ENCODE results near the gene NKX1-1. TPM values are rescaled to one million over a fixed set of nuclear protein-coding genes. Genes with fewer than 3 reads are reported as not detected.
A peak's percentile ranks its signal among the peaks of the same experiment; 100 is the strongest.

The NKX1-1 gene
- polyA plus RNA-seq, 2 of the 4 experiments (the other 2 are of a cell fraction), result not detected

- Histone ChIP-seq H3K4me3 (no peak overlapping the region), H3K27ac (no peak overlapping the region), H3K4me2 (no peak overlapping the region), H3K9me3 (no peaks in the 10 kb centered on the region; the same call in 1 of the 3 replicates), H3K4me1 (no peaks in the 10 kb centered on the region)
- DNase-seq (ENCODE audit: low read depth in 1 of 2, low spot score in 1 of 2), result no peak
- FAIRE-seq, result no peak
- CTCF ChIA-PET, result no interaction called here
- POLR2A ChIA-PET, result no interaction called here
- ATAC-seq, result no peak
- TF ChIP-seq ZFP36 (IDR thresholded peaks at IDR 0.05; ENCODE audit: borderline replicate concordance, partially characterized antibody) (no peak), HOXB5 (CRISPR knock-in tag; IDR thresholded peaks at IDR 0.05) (no peak), BHLHE40 (IDR thresholded peaks at IDR 0.05; ENCODE audit: low read depth, low read length) (no peak), RCOR1 (IDR thresholded peaks at IDR 0.05; ENCODE audit: low read depth, low read length) (no peak), SMC3 (IDR thresholded peaks at IDR 0.05) (no peak), MYC (IDR thresholded peaks at IDR 0.05; ENCODE audit: borderline replicate concordance, low read length) (no peak), JUNB (IDR thresholded peaks at IDR 0.05) (no peak), POLR2AphosphoS2 (conservative IDR thresholded peaks at IDR 0.05; ENCODE audit: low read length) (no peak), NFE2L2 (conservative IDR thresholded peaks at IDR 0.05; ENCODE audit: low read length) (no peak), CBX2 (IDR thresholded peaks at IDR 0.05; ENCODE audit: borderline replicate concordance, low read depth) (no peak), MAFK (IDR thresholded peaks at IDR 0.05; ENCODE audit: partially characterized antibody) (no peak), GATA3 (IDR thresholded peaks at IDR 0.05; ENCODE audit: borderline replicate concordance) (no peak)
- TF ChIP-seq, protein P1, sequence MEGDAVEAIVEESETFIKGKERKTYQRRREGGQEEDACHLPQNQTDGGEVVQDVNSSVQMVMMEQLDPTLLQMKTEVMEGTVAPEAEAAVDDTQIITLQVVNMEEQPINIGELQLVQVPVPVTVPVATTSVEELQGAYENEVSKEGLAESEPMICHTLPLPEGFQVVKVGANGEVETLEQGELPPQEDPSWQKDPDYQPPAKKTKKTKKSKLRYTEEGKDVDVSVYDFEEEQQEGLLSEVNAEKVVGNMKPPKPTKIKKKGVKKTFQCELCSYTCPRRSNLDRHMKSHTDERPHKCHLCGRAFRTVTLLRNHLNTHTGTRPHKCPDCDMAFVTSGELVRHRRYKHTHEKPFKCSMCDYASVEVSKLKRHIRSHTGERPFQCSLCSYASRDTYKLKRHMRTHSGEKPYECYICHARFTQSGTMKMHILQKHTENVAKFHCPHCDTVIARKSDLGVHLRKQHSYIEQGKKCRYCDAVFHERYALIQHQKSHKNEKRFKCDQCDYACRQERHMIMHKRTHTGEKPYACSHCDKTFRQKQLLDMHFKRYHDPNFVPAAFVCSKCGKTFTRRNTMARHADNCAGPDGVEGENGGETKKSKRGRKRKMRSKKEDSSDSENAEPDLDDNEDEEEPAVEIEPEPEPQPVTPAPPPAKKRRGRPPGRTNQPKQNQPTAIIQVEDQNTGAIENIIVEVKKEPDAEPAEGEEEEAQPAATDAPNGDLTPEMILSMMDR (IDR thresholded peaks at IDR 0.05), result no peak
- 35% methylated on average over 7 of the region's 24 CpGs for WGBS (ENCODE audit: missing lambda C conversion rate)
Measured at GRCh38 chr4:1402021-1402515, 4.2 kb downstream of the NKX1-1 start.

DNA sequence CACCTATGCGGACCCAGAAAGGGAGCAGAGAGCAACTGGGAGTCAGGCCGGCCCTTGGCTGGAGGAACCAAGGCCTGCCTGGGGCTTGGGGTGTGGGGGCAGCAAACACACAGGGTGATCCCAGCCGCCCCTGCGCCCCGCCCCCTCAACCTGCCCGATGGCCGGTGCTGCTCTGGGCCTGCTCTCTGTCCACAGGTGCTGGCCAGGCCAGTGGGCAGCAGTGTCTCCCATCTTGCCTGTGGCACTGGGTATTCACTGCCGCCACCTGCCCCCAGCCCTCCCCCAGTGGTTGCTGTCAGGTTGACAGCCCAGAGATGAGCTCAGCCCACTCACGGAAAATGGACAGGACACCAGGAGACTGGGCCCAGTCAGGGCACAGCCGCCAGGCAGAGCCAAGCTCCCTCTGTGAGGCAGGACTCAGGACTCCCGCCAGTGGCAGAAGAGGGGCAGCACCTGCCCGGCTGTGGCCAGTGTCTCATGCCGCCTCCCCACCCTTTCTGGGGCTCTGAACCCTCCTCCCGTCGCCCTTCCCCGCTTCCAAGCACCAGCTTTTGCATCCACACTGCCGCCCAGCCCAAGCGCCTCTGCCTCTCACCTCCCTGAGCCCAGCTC is 4.7 kb downstream of the NKX1-1 start:
- TF ChIP-seq KDM5A (IDR thresholded peaks at IDR 0.05) (no peak), HOXB13 (CRISPR knock-in tag; IDR thresholded peaks at IDR 0.05; ENCODE audit: low read depth) (no peak), CHD4 (IDR thresholded peaks at IDR 0.05; ENCODE audit: borderline replicate concordance) (no peak), EHMT2 (IDR thresholded peaks at IDR 0.05; ENCODE audit: low read depth) (no peak), EP300 (IDR thresholded peaks at IDR 0.05) (no peak), PHF8 (IDR thresholded peaks at IDR 0.05; ENCODE audit: borderline replicate concordance, low read depth) (no peak), TP53 (CRISPR knock-in tag; IDR thresholded peaks at IDR 0.05) (no peak), CBX8 (IDR thresholded peaks at IDR 0.05) (no peak), RNF2 (IDR thresholded peaks at IDR 0.05; ENCODE audit: borderline replicate concordance, low read depth) (no peak), MAZ (IDR thresholded peaks at IDR 0.05; ENCODE audit: borderline replicate concordance, low read depth, low read length) (no peak), FOSB (CRISPR knock-in tag; IDR thresholded peaks at IDR 0.05) (no peak), KDM1A (IDR thresholded peaks at IDR 0.05; ENCODE audit: low read depth) (no peak), NPAS2 (CRISPR knock-in tag; IDR thresholded peaks at IDR 0.05; ENCODE audit: borderline replicate concordance) (no peak), POLR2AphosphoS2 (conservative IDR thresholded peaks at IDR 0.05; ENCODE audit: low read length) (no peak), RCOR1 (IDR thresholded peaks at IDR 0.05; ENCODE audit: low read depth, low read length) (no peak)
- TF ChIP-seq, protein P2, sequence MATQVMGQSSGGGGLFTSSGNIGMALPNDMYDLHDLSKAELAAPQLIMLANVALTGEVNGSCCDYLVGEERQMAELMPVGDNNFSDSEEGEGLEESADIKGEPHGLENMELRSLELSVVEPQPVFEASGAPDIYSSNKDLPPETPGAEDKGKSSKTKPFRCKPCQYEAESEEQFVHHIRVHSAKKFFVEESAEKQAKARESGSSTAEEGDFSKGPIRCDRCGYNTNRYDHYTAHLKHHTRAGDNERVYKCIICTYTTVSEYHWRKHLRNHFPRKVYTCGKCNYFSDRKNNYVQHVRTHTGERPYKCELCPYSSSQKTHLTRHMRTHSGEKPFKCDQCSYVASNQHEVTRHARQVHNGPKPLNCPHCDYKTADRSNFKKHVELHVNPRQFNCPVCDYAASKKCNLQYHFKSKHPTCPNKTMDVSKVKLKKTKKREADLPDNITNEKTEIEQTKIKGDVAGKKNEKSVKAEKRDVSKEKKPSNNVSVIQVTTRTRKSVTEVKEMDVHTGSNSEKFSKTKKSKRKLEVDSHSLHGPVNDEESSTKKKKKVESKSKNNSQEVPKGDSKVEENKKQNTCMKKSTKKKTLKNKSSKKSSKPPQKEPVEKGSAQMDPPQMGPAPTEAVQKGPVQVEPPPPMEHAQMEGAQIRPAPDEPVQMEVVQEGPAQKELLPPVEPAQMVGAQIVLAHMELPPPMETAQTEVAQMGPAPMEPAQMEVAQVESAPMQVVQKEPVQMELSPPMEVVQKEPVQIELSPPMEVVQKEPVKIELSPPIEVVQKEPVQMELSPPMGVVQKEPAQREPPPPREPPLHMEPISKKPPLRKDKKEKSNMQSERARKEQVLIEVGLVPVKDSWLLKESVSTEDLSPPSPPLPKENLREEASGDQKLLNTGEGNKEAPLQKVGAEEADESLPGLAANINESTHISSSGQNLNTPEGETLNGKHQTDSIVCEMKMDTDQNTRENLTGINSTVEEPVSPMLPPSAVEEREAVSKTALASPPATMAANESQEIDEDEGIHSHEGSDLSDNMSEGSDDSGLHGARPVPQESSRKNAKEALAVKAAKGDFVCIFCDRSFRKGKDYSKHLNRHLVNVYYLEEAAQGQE (IDR thresholded peaks at IDR 0.05), result no peak
- TF ChIP-seq, protein P3, sequence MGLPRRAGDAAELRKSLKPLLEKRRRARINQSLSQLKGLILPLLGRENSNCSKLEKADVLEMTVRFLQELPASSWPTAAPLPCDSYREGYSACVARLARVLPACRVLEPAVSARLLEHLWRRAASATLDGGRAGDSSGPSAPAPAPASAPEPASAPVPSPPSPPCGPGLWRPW (IDR thresholded peaks at IDR 0.05), result no peak
- TF ChIP-seq, protein P1 (IDR thresholded peaks at IDR 0.05), result no peak
- FAIRE-seq (no peak), DNase-seq (ENCODE audit: low read depth in 1 of 2, low spot score in 1 of 2) (no peak), ATAC-seq (peak; percentile 31 to 48; a peak in 5 of 6 replicates)
- CTCF ChIA-PET, result interaction anchor here (1.3 to 1.4 kb wide), 2 partner anchors 10 to 116 kb away, joined by 3 read pairs; no protein-coding TSS in a partner anchor
- H3K4me1 ChIP-seq, result no peaks in the 10 kb centered on the region
- H3K9me3 ChIP-seq, result no peaks in the 10 kb centered on the region; the same call in 1 of the 3 replicates
- no peak overlapping the region for H3K27ac ChIP-seq
- POLR2A ChIA-PET, result no interaction called here
- H3K4me3 ChIP-seq, result no peak overlapping the region
- no peak overlapping the region for H3K4me2 ChIP-seq
- 50% methylated on average over 4 of the region's 18 CpGs for WGBS (ENCODE audit: missing lambda C conversion rate)
